8988T (cell line): Measurements from ENCODE around the gene EEPD1.
"Not testable (repeated sequence)": the region's sequence is repeated elsewhere in the genome, so short reads cannot be mapped to it uniquely, and the experiment has no call there.

Source experiments
- DNase-seq: peaks from one replicate; pipeline ENCODE4 v3.0.0; 2011

The EEPD1 gene

GRCh38 chr7:36129048-36129534 is 24.0 kb upstream of the EEPD1 start:
- no peak for DNase-seq

- DNase-seq = no peak
Measured at GRCh38 chr7:36130236-36130945, 22.7 kb upstream of the EEPD1 start.

- no peak for DNase-seq
Measured at GRCh38 chr7:36131026-36131425, 22.0 kb upstream of the EEPD1 start.

- DNase-seq = no peak
Measured at GRCh38 chr7:36131499-36131898, 21.6 kb upstream of the EEPD1 start.

GRCh38 chr7:36132012-36132411 is 21.0 kb upstream of the EEPD1 start:
- DNase-seq = no peak

GRCh38 chr7:36135700-36136099 is 17.4 kb upstream of the EEPD1 start:
- no peak for DNase-seq

GRCh38 chr7:36137258-36137657 is 15.8 kb upstream of the EEPD1 start:
- no peak for DNase-seq

- no peak for DNase-seq
Measured at GRCh38 chr7:36137754-36138153, 15.3 kb upstream of the EEPD1 start.

GRCh38 chr7:36138209-36138608 is 14.8 kb upstream of the EEPD1 start:
- no peak for DNase-seq

GRCh38 chr7:36141351-36141750 is 11.7 kb upstream of the EEPD1 start:
- DNase-seq = no peak

- DNase-seq = no peak
Measured at GRCh38 chr7:36141850-36142249, 11.2 kb upstream of the EEPD1 start.

- DNase-seq = no peak
Measured at GRCh38 chr7:36144189-36144588, 8.9 kb upstream of the EEPD1 start.

- DNase-seq = no peak
Measured at GRCh38 chr7:36145686-36146085, 7.4 kb upstream of the EEPD1 start.

- DNase-seq = no peak
Measured at GRCh38 chr7:36147361-36147760, 5.7 kb upstream of the EEPD1 start.

GRCh38 chr7:36148422-36149065 is 4.5 kb upstream of the EEPD1 start:
- DNase-seq = no peak

- not testable (repeated sequence) for DNase-seq
Measured at GRCh38 chr7:36149240-36149639, 3.8 kb upstream of the EEPD1 start.

- DNase-seq = no peak
Measured at GRCh38 chr7:36149694-36150452, 3.2 kb upstream of the EEPD1 start.

- DNase-seq = no peak
Measured at GRCh38 chr7:36151921-36152755, 916 bp upstream of the EEPD1 start.

GRCh38 chr7:36153571-36154097 is 580 bp downstream of the EEPD1 start:
- DNase-seq = no peak

- no peak for DNase-seq
Measured at GRCh38 chr7:36154255-36155212, 1.5 kb downstream of the EEPD1 start.

GRCh38 chr7:36155811-36156361 is 2.8 kb downstream of the EEPD1 start:
- no peak for DNase-seq
